ENCODE results near the gene SPSB3.

SPSB3 gene

GRCh38 chr16:1778200-1779179, 3.9 kb downstream of the SPSB3 start:
- no peak overlapping the region for H3K4me3 ChIP-seq (ENCODE audit: low read depth, low read length)
- no peak for DNase-seq (ENCODE audit: low read depth)
- no peak for TF ChIP-seq CTCF (IDR thresholded peaks at IDR 0.05; ENCODE audit: insufficient read depth, low read depth, low read length, missing control alignments)

- DNase-seq (ENCODE audit: low read depth), result no peak
- TF ChIP-seq CTCF (IDR thresholded peaks at IDR 0.05; ENCODE audit: insufficient read depth, low read depth, low read length, missing control alignments), result no peak
- H3K4me3 ChIP-seq (ENCODE audit: low read depth, low read length), result no peak overlapping the region
Observed at GRCh38 chr16:1777375-1778199, 4.8 kb downstream of the SPSB3 start.

GRCh38 chr16:1776991-1777374, 5.4 kb downstream of the SPSB3 start:
- no peak for TF ChIP-seq CTCF (IDR thresholded peaks at IDR 0.05; ENCODE audit: insufficient read depth, low read depth, low read length, missing control alignments)
- H3K4me3 ChIP-seq (ENCODE audit: low read depth, low read length), result no peak overlapping the region
- no peak for DNase-seq (ENCODE audit: low read depth)

- H3K4me3 ChIP-seq (ENCODE audit: low read depth, low read length), result no peak overlapping the region
- DNase-seq (ENCODE audit: low read depth), result no peak
- no peak for TF ChIP-seq CTCF (IDR thresholded peaks at IDR 0.05; ENCODE audit: insufficient read depth, low read depth, low read length, missing control alignments)
Observed at GRCh38 chr16:1776672-1776955, 5.8 kb downstream of the SPSB3 start.

- TF ChIP-seq CTCF (IDR thresholded peaks at IDR 0.05; ENCODE audit: insufficient read depth, low read depth, low read length, missing control alignments), result no peak
- no peak for DNase-seq (ENCODE audit: low read depth)
- H3K4me3 ChIP-seq (ENCODE audit: low read depth, low read length), result no peak overlapping the region
Observed at GRCh38 chr16:1775846-1776671, 6.3 kb downstream of the SPSB3 start.

GRCh38 chr16:1775006-1775845, 7.1 kb downstream of the SPSB3 start:
- TF ChIP-seq CTCF (IDR thresholded peaks at IDR 0.05; ENCODE audit: insufficient read depth, low read depth, low read length, missing control alignments), result no peak
- no peak overlapping the region for H3K4me3 ChIP-seq (ENCODE audit: low read depth, low read length)
- DNase-seq (ENCODE audit: low read depth), result no peak

Data from GM12865 (cell line).